Measurements from ENCODE around the gene RNF217. TPM values are rescaled to one million over a fixed set of nuclear protein-coding genes. Genes with fewer than 3 reads are reported as not detected.
"Not testable (repeated sequence)": the region's sequence is repeated elsewhere in the genome, so short reads cannot be mapped to it uniquely, and the experiment has no call there.

The RNF217 gene
- total RNA-seq, 1 donor from 2014 or later, result 20.5 TPM

DNA sequence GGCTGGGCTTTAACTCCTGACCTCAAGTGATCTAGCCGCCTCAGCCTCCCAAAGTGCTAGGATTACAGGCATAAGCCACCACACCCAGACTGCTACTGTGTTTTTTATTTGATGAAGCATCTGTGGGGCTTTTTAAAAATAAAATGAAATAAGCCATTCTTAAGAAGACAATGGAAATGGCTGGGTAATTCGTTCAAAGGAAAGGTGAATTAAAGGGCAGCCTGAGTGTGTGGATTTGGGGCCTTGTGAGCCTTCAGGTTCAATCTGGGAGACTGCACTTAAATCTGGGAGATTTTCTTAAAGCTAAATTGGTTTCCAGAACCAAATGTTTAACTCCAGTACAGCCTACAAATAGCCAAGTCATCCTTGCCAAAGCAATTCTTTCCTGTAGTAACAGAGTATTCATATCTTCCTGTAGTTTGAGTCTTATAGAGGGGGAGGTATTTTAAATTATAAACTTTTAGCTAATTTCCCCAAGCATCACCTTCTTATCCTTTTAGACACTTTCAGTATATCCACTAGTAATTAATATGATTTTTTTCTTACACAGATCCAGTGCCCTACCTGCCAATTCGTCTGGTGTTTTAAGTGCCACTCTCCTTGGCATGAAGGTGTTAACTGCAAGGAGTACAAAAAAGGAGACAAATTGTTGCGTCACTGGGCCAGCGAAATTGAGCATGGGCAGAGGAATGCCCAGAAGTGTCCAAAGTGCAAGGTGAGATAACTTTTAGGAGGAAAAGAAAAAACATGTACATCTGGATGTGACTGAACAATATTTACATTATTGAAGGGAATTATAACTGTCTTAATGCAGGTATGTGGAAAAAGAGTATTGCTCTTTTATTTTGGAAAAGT, 95.4 kb downstream of the RNF217 start:
- DNase-seq (ENCODE audit: low read depth, low spot score), result no peak

DNA sequence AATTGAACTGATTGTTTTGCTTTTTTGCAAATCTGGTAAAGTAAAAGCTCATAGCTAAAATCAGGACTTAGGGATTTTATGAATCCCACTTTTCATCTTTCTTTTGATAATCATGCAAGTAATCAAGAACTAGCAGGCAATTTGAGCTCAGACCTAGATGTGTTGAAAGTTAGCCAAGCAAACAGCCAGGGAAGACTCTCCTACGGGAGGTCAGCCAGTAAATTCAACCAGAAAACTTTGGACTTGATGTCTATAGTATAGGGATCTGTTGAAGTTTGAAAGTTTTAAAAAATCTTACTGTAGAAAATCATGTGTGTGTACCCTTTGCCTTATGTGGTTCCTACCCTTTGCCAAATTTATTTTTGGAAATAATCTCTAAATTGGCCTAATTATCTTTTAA, 96.3 kb downstream of the RNF217 start:
- no peak for DNase-seq (ENCODE audit: low read depth, low spot score)

DNA sequence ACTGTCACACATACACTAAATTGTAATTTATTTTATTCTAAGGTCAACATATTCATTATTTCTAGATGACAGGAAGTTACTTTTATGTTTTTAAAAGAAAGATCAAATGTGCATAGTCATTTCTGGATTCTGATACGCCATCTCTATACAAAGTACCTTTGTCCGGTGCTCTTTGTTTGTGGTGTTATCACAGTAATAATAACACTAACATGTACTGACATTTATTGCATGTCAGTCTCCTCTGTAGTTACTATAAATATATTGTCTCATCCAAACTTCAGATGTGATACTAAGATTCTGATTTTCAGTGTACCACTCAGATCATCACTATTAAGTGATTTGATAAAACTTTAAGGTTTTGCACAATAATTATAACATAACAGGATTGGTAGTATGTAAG, 101.1 kb downstream of the RNF217 start:
- DNase-seq (ENCODE audit: low read depth, low spot score), result no peak

DNA sequence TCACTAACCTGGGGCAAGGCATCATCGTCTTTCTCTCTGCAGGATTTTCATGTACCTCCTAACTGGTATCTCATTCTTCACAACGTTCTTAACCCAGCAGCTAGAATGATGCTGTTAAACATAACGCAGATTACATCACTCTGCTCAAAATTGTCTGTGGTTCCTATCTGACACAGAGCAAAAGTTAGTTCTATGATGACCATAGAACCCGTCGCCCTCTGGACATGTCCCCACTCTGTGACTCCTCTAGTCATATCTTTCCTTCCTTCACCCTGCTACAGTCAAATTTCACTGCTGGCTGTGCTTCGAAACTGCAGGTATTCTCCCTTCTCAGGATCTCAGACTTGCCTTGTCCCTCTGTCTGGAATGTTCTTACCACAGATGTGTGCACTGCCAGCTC, 103.9 kb downstream of the RNF217 start:
- DNase-seq (ENCODE audit: low read depth, low spot score), result no peak

DNA sequence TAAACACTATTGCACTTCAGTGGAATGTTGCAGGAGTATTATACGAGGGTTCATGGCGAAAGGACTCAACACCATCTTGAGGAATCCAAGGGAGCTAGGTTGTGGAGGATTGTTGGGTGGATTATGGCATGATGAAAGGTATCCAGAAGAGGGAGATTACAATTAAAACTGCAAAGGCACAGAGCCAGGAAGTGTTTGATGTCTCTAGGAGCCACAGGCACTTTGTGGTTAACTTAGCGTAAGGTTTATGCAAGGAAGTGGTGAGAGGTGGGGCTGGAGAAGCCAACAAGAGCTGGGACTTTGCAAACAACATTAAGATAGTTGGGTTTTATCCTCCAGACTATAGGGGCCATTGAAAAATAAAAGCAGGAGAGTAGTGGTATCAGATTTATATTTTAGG, 104.7 kb downstream of the RNF217 start:
- no peak for DNase-seq (ENCODE audit: low read depth, low spot score)

DNA sequence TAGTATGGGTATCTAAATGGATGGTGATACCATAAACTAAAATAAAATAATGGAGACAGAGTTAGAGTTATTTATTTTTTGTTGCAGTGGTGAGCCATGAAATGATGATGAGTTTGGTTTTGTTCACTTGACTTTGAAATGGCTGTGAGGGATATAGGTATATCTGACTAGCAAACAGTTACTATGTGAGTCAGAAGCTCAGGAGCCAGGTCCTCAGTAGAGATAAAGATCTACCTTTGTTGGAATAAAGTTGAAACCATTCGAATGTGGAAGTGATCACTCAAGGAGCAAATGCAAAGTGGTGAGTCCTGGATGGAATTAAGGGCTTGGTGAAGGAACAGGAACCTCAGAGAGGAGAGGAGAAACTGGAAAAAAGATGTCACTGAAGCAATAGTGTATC, 105.3 kb downstream of the RNF217 start:
- no peak for DNase-seq (ENCODE audit: low read depth, low spot score)

DNA sequence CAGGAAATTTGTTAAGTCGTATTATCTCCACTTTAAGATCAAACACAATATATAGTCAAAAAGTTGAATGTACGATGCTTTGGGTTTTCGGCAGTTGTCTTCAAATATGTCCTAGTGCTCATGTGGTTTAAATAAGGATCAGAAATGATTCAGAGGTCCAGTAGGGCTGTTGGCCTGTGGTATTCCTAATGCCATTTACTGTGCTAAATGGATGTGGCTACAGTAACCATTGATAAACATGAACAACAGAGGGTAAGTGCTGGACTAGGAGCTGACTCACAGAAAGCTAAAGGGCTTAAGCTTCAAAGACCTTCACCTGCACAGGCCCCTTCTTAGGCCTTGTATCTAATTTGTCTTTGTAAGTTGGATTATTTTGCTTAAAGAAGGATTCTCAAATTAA, 110.8 kb downstream of the RNF217 start:
- no peak for DNase-seq (ENCODE audit: low read depth, low spot score)

DNA sequence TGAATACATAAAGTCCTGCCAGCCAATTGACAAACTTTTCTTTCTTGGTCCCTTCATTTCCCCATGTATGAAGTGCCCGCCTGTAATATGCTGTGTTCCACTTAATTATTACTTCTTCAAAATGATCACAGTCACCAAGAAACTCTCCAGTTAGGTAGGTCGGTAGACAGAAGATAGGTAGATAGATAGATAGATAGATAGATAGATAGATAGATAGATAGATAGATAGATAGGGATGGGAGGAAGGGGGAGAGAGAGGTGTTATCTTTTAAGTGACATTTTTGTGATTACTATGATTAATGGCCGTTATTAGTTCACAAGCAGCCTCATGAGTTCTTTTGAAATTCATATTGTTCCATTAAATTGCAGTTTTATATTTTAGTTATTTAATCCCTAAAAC, 111.9 kb downstream of the RNF217 start:
- DNase-seq (ENCODE audit: low read depth, low spot score), result no peak

DNA sequence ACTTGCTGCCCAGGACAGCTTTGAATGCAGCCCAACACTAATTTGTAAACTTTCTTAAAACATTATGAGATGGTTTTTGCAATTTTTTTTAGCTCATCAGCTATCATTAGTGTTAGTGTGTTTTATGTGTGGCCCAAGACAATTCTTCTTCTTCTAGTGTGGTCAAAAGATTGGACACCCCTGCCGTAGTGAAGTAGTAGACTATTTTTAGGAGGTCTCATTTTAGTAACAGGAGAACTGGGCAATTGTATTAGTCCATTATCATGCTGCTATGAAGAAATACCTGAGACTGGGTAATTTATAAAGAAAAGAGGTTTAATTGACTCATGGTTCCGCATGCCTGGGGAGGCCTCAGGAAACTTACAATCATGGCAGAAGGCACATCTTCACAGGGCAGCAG, 112.8 kb downstream of the RNF217 start:
- DNase-seq (ENCODE audit: low read depth, low spot score), result not testable (repeated sequence)

DNA sequence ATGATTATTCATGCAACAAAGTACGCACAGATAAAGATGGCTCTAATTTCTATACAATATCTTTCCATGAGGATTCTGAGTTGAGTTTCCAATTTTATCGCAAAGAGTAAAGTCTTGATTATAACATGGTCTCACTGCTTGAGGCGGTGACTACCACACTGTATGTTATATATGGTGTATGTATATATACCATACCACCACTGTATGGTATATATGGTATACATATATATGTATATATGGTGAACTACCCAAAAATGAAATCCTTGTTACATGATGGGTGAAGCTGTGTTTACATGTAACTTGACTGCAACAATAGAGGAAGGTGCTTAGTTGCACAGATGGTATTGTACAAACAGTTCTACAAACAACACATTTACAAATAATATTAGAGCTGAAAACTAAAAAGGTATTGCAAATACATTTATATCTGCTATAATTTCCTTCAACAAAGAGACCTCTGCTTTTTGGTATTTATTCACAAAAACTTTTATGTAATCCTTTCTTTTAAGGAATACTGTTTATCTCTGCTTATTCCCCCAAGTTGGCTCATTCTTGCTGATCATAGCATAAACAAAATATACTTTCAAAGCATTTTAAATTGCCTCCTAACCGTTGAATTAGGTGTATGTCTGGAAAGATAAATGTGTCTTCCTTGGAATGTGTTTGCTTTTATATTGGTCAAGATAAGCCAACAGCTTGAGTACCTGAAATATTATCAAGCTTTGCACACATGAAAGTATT, 113.7 kb downstream of the RNF217 start:
- DNase-seq (ENCODE audit: low read depth, low spot score), result no peak

DNA sequence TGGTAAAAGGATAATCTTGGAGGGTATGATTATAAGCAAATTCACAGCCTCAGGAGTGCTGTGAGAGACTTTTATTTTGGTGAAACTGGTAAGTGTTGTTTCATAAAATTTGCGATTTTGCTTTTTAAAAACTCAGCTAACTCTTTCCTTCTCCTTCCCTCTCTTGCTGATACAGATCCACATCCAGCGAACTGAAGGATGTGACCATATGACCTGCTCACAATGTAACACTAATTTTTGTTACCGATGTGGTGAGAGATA, 114.2 kb downstream of the RNF217 start:
- no peak for DNase-seq (ENCODE audit: low read depth, low spot score)

DNA sequence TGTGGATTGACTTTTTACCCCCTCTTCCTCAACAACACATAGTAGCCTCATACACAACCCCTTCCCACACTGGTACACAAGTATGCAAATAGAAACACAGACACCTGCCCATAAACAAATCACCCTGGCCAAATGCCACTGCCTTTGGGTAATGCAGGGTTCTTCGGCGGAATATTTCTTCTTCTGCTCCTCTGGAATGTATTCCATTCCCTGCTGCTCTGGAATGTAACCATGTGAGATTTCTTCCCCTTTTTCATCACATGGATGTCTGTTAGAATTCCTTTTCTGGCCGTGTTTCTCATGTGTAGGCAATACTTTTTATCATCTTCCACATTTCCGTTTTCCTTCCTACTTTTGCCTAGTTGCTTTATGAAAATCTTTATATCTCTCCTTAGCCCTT, 115.2 kb downstream of the RNF217 start:
- DNase-seq (ENCODE audit: low read depth, low spot score), result no peak

DNA sequence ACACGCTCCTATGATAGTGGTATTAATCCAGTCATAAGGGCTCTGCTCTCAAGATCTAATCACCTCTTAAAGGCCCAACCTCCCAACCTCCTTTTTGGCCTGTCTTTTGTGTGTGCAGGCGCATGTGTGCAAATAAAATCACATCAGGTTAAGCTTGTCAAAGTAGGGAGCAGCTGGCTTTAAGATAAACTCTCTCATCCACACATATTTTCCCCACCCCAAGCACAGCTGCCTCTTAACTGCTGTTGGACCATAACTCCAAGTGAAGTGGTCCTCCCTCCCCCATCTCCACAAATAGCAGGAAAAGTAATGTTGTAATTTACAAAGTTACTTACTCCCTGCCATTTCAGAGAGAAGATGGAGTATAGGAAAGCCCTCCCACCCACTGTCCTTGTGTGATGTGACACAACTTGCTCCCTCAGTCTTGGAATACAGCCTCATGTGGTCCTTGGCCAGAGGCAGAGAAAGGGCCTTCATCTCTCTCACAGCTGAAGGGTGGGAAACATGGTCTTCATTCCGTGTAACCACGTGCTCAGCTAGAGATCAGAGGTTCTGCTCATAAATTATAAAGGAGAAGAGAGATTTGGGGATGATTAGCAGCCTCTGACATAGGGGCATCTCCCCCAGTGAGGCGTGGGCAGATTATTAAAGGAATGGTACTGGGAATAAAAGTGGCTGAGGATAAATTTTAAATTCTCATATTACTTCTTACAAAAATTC, 116.5 kb downstream of the RNF217 start:
- DNase-seq (ENCODE audit: low read depth, low spot score), result no peak

DNA sequence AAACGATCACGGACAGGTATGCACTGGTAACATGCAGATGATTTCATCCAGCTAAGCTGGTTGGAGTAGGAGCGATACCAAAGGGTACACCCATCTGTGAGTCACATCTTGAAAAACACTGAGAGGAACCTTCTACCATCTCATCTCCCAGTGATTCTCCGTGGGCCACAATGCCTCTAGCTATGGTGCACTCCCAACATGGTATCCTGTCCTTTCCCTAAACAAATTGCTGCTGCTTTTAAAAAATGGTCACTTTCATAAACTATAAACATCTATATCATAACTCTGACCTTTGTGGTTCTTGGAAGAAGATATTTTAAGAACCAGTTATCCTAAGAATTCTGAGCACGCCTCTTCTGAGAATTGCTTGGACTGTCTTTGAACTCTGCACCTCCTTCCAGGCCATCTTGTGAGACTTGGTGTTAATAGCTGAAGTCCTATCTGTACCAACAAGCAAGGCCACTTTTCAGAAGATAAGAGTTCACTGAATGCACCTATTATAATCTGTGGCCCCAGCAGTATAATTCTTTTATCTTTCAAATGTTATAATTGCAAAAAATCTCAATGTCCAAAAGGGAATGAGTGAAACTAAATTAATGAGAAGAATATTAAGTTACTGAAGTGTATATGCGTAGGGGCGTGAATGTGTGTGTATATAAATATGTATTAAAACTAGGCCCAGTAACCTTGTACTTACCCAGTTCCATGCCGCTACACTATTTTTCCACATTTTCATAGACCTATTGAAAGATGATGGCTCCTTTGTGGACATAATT, 120.9 kb downstream of the RNF217 start:
- no peak for DNase-seq (ENCODE audit: low read depth, low spot score)

DNA sequence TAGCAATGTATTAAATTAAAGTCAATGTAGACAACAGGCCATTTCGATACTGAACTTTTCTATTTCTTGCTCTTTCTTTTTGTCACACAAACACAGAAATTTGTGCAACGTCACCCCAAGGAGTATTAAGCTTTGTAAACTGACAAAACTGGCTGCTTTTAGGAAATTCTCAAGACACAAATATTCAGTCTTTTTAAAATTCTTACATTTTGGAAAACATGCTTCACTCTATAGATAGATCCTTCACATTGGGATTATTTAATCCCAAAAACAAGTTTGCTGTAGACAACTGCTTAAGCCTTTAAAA, 121.4 kb downstream of the RNF217 start:
- DNase-seq (ENCODE audit: low read depth, low spot score), result no peak

DNA sequence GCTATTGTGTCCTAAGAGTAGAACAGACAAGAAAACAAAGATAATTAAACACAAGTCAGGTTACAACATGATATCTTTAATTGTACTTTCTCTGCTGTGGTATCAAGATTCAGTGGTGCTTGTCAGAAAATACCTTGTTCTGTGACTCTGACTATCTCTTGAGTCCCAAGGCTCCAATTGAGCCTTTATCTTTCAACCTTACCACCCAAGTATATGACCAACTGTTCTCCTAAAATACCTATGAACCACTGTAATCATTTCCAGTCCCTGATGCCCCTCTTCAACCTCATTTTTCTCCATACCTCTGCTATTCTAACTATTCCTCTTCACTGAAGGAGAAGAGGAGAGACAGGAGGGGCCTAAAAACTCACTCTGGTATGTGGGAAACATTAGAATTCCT, 124.5 kb downstream of the RNF217 start:
- DNase-seq (ENCODE audit: low read depth, low spot score), result no peak

DNA sequence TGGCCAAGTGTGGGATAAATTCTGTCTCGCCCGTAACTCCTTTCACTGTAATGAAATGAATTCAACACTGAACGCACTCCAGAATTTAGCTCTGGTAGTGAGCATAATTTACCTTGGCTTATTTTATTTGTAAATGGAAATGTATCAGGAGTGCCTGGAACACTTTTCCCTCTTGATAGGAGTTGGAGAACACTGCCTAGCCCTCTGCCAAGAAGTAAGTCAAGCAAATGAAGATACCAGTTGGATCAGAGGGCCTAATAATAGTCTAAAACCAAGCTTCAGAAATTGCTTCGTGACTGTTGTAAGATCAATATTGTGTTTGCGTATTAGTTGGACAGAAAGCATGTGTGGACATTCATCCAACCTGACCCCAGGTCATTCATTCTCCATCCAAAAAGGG, 126.7 kb downstream of the RNF217 start:
- DNase-seq (ENCODE audit: low read depth, low spot score), result no peak

DNA sequence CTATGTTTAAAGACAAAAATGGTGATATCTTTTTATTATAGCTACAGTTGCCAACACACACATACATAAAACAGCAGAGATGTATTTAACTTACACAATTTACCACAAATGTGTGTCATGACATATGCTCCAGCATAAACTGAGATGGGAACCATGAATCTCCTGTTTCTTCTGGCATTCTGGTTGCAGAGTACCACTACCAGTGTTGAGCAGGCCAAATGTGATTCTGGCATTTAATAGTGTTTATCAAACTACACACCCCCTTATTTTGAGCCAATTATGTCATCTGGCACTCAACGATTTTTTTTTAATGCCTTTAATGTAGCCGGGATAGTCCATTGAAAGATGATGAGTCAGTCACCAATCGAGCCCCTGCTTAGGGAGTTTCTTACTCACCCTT, 132.3 kb downstream of the RNF217 start:
- DNase-seq (ENCODE audit: low read depth, low spot score), result no peak

DNA sequence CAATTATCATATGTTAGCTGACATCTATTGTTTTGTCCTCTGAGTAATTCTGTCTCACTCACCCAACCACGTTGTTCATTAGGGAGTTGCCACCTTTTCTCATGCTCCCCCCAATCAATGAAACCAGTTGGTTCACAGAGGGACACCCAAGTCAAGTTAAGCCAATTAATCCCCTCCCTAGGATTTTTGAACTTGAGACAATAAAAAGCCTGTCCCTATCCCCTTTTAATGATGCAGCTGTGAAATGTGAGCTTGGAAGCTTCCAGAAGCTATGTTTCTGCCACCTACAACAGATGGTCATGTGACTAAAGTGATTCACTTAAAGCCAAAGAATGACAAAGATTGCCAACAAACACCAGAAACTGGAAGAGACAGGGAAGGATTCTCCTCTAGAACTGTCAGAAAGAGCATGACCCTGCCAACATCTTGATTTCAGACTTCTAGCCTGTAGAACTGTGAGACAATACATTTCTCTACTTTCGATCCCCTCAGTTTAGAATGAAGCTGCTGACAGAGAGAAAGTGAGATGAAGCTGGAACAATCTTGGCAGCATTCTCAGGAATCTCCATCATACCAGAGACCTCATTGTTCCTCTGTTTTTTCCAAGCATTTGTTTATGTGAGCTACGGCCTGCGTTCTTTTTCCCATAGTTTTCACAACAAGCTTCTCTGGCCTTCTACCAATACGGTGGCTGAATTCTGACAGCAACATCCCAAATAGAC, 133.5 kb downstream of the RNF217 start:
- DNase-seq (ENCODE audit: low read depth, low spot score), result no peak

DNA sequence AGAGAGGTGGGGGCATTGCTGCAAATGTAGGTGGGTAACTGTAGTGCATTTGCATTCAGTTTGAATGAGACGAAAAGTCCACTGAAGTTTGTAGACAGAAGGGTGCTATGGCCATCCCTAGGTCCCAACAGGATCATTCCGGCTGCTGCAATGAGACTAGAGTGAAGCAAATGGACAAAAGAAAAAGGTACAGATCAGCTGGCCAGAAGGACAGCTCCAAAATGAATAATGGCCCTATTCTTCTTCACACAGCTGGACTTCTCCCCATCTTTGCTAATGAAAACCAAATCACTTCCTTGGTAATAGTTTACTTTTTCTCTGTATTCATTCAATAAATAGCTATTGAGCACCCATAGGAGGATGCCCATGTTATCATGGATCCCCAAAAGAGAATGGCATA, 134.9 kb downstream of the RNF217 start:
- no peak for DNase-seq (ENCODE audit: low read depth, low spot score)

DNA sequence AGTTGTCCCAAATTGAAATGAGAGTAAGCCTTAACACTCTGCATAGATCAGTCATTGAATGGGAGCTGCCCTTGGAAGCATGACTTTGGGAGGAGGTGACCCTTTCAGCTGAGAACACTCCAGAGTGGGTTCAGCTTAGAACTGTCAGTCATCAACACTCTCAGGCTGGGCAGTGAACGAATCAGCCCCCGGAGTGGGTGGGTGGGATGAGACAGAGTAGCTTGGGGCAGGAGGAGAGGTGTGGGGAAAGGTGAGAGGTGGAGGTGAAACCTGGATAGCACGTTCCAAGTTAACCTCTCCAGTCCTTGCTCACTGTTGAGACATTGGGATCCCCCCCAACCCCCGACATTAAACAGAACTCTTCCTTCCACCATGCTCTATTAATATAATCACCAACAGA, 136.0 kb downstream of the RNF217 start:
- DNase-seq (ENCODE audit: low read depth, low spot score), result no peak
